Tibial artery (tissue), 4 donors: ENCODE data around the gene MTARC1.

Experiments
- DNase-seq, 2 donors: peaks; one replicate each; pipeline ENCODE4 v3.0.0-alpha.2; 2019
- H3K27ac ChIP-seq, 2 donors: fragments of 200-600 bp; sonication (generic) in 1 of 2; 1 replicate in 1 of 2; 2 replicates in 1 of 2; pipeline ENCODE4 v1.5.1; 2018 to 2019; ENCODE audit warnings: mild to moderate bottlenecking in 1 of 2
- H3K27me3 ChIP-seq, 2 donors: fragments of 200-600 bp; sonication (generic) in 1 of 2; one replicate each; pipeline versions ENCODE4 v1.5.1 to v1.6.0; 2016 to 2019
- H3K36me3 ChIP-seq, 3 donors: fragments of 200-600 bp; sonication (generic) in 2 of 3; one replicate each; pipeline ENCODE4 v1.5.1; 2016 to 2019; ENCODE audit warnings: mild to moderate bottlenecking in 2 of 3
- H3K4me1 ChIP-seq, 4 donors: fragments of 200-600 bp; sonication (generic) in 2 of 4; 1 replicate in 3 of 4; 2 replicates in 1 of 4; pipeline ENCODE4 v1.5.1; 2016 to 2019
- H3K4me3 ChIP-seq, 2 donors: fragments of 200-600 bp; sonication (generic) in 1 of 2; 1 replicate in 1 of 2; 2 replicates in 1 of 2; pipeline ENCODE4 v1.5.1; 2018 to 2019; ENCODE audit warnings: mild to moderate bottlenecking in 2 of 2
- H3K9me3 ChIP-seq, 3 donors: fragments of 200-600 bp; sonication (generic) in 1 of 3; one replicate each; pipeline ENCODE4 v1.5.1; 2016 to 2019
- CTCF ChIP-seq, 2 experiments: fragments of 200-600 bp in 1 of 2; fragments of 450-650 bp in 1 of 2; IDR thresholded peaks; one replicate each; pipeline ENCODE4 v1.5.1; 2017 to 2019; ENCODE audit warnings: antibody characterized with exemption in 2 of 2, mild to moderate bottlenecking in 1 of 2, moderate library complexity in 1 of 2
- intact Hi-C: fragments of 100-400 bp; cut with DNase I; formaldehyde crosslinking; loops from one replicate; pipeline ENCODE4 v1.15.0; 2023; ENCODE audit warnings: low total_unique reads

The MTARC1 gene

GRCh38 chr1:220824031-220824989, 37.6 kb downstream of the MTARC1 start:
- TF ChIP-seq CTCF (IDR thresholded peaks at IDR 0.05), result no peak
- Histone ChIP-seq H3K27me3 (no peaks in the 10 kb centered on the region), H3K36me3 (no peaks in the 10 kb centered on the region), H3K4me1 (peaks cover 0 to 31% (median 9%) of the 10 kb centered on the region in 4 donors), H3K9me3 (no peaks in the 10 kb centered on the region), H3K27ac (no peak overlapping the region), H3K4me3 (no peak overlapping the region)
- DNase-seq, result no peak
- intact Hi-C loops, result no loop called here

GRCh38 chr1:220825819-220826551, 39.3 kb downstream of the MTARC1 start:
- Histone ChIP-seq H3K36me3 (no peaks in the 10 kb centered on the region), H3K4me3 (no peak overlapping the region), H3K27ac (no peak overlapping the region), H3K27me3 (no peaks in the 10 kb centered on the region), H3K9me3 (no peaks in the 10 kb centered on the region), H3K4me1 (peaks cover 0 to 39% (median 11%) of the 10 kb centered on the region in 4 donors)
- no peak for TF ChIP-seq CTCF (IDR thresholded peaks at IDR 0.05)
- intact Hi-C loops, result no loop called here
- no peak for DNase-seq

GRCh38 chr1:220826729-220827128, 40.0 kb downstream of the MTARC1 start:
- Histone ChIP-seq H3K4me1 (peaks cover 0 to 39% (median 11%) of the 10 kb centered on the region in 4 donors), H3K27me3 (no peaks in the 10 kb centered on the region), H3K9me3 (no peaks in the 10 kb centered on the region), H3K4me3 (no peak overlapping the region), H3K27ac (no peak overlapping the region), H3K36me3 (no peaks in the 10 kb centered on the region)
- intact Hi-C loops, result no loop called here
- TF ChIP-seq CTCF (IDR thresholded peaks at IDR 0.05), result no peak
- DNase-seq, result no peak

GRCh38 chr1:220827445-220828178, 40.9 kb downstream of the MTARC1 start:
- H3K27ac ChIP-seq, result no peak overlapping the region
- peaks cover 0 to 39% (median 11%) of the 10 kb centered on the region in 4 donors for H3K4me1 ChIP-seq
- no peak for TF ChIP-seq CTCF (IDR thresholded peaks at IDR 0.05)
- H3K9me3 ChIP-seq, result no peaks in the 10 kb centered on the region
- no peak for DNase-seq
- no peaks in the 10 kb centered on the region for H3K27me3 ChIP-seq
- no peaks in the 10 kb centered on the region for H3K36me3 ChIP-seq
- H3K4me3 ChIP-seq, result no peak overlapping the region
- intact Hi-C loops, result no loop called here

GRCh38 chr1:220828179-220828490, 41.4 kb downstream of the MTARC1 start:
- no peaks in the 10 kb centered on the region for H3K27me3 ChIP-seq
- no peaks in the 10 kb centered on the region for H3K9me3 ChIP-seq
- no peak for TF ChIP-seq CTCF (IDR thresholded peaks at IDR 0.05)
- intact Hi-C loops, result no loop called here
- H3K27ac ChIP-seq, result no peak overlapping the region
- H3K4me3 ChIP-seq, result no peak overlapping the region
- H3K36me3 ChIP-seq, result no peaks in the 10 kb centered on the region
- H3K4me1 ChIP-seq, result peaks cover 0 to 39% (median 11%) of the 10 kb centered on the region in 4 donors
- DNase-seq, result no peak
